Activated naive CD4-positive, alpha-beta T cell treated with anti-CD3 and anti-CD28 coated beads, Interleukin-2, amount 50 U/mL, for 72 hours (primary cell): Measurements from ENCODE around the gene GRAMD2A. TPM values are rescaled to one million over a fixed set of nuclear protein-coding genes. Genes with fewer than 3 reads are reported as not detected.

Experiments
- ATAC-seq, 2 donors: fragments of 150-1000 bp; cut with Tn5 transposase; 2 replicates each; pipeline ENCODE4 v1.10.0; 2021; ENCODE audit warnings: mild to moderate bottlenecking in 2 of 2, moderate library complexity in 2 of 2
- DNase-seq, 2 donors: peaks; one replicate each; pipeline ENCODE4 v3.0.0; 2021 to 2022; ENCODE audit warnings: low spot score in 2 of 2
- H3K27ac Mint-ChIP-seq, 2 donors: one replicate each; pipeline ENCODE4 v1.8.0; 2022; ENCODE audit warnings: mild to moderate bottlenecking in 2 of 2, mixed read lengths in 2 of 2
- H3K36me3 Mint-ChIP-seq, 2 donors: one replicate each; pipeline ENCODE4 v1.8.0; 2022; ENCODE audit warnings: mixed read lengths in 2 of 2
- H3K9me3 Mint-ChIP-seq, 2 donors: one replicate each; pipeline ENCODE4 v1.8.0; 2022; ENCODE audit warnings: mixed read lengths in 2 of 2
- total RNA-seq, 2 donors: library from RNA; stranded (reverse); gene quantifications; one replicate each; pipeline ENCODE4 v1.2.3, GENCODE V29; 2022

Gene GRAMD2A
- total RNA-seq, 2 donors from 2014 or later: not detected

DNA sequence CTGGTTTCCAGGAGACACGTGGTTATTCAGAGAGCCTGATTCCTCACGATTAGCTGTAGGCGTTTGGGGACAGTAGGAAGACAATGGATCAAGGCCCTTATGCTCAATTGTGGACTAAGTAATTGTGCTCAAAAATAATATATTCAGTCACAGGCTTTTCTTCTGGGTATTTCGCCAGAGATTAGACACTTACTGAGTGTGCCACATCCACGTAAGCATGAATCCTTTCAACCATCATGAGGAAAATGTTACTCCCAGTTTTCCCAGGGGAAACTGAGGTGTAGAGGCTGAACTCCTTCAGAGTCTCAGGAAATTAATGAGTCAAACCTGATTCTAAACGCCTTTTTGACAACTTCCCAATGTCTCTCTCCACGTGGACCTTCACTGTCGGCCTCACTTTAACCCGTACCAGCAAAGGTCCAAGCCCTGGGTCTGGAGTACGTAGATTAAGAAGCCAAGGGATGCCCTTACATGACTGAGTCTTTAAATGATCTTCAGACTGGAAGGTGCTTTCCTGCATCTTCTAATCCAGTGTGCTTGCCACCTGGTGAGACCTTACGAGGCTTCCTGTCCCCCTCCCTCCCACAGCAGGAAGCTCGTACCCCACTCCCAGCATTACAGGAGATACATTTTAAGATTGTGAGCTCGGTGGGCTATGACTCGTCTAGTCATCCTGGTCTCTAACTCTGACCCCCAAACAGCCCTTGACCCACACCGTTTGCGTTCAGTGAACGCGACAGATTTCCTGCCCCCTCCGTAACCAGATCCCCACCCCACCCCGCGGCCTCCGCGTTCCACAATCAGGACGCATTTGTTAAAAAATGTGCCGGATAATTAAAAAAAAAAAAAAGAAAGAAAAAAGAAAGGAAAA lies 31.7 kb upstream of the GRAMD2A start:
- DNase-seq (peak in 1 of 2 donors; percentile 33), ATAC-seq (no peak)
- Mint-ChIP-seq H3K27ac (peak overlapping the region; percentile 91 to 100), H3K9me3 (no peaks in the 10 kb centered on the region), H3K36me3 (peaks cover 38 to 59% of the 10 kb centered on the region in 2 donors)

- Mint-ChIP-seq H3K27ac (peak overlapping the region; percentile 91 to 100), H3K36me3 (peaks cover 49 to 75% of the 10 kb centered on the region in 2 donors), H3K9me3 (no peaks in the 10 kb centered on the region)
- ATAC-seq (no peak), DNase-seq (no peak)
Observed at GRCh38 chr15:72227720-72228119, 30.1 kb upstream of the GRAMD2A start.

DNA sequence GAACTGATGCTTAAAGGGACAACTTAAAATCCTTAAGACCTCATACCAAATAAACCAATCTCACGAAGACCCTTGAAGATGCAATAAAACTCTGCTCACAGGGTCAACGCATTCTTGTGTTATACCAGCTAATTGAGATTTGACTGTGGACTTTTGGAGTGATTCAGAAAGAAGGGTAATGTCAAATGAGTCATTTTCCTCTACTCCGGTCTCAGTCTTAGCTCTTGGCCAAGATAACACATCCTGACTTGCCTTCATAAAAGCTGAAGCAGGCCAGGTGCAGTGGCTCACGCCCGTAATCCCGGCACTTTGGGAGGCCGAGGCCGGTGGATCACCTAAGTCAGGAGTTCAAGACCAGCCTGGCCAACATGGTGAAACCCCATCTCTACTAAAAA lies 29.6 kb upstream of the GRAMD2A start:
- DNase-seq (peak; percentile 64 to 81), ATAC-seq (peak; percentile 39)
- Mint-ChIP-seq H3K9me3 (no peaks in the 10 kb centered on the region), H3K36me3 (peaks cover 53 to 80% of the 10 kb centered on the region in 2 donors), H3K27ac (peak overlapping the region; percentile 91 to 100)

GRCh38 chr15:72223278-72223677 lies 25.7 kb upstream of the GRAMD2A start:
- ATAC-seq (no peak), DNase-seq (no peak)
- H3K27ac Mint-ChIP-seq: peak overlapping the region; percentile 73 to 81
- peaks cover 50 to 91% of the 10 kb centered on the region in 2 donors for H3K36me3 Mint-ChIP-seq
- no peaks in the 10 kb centered on the region for H3K9me3 Mint-ChIP-seq

DNA sequence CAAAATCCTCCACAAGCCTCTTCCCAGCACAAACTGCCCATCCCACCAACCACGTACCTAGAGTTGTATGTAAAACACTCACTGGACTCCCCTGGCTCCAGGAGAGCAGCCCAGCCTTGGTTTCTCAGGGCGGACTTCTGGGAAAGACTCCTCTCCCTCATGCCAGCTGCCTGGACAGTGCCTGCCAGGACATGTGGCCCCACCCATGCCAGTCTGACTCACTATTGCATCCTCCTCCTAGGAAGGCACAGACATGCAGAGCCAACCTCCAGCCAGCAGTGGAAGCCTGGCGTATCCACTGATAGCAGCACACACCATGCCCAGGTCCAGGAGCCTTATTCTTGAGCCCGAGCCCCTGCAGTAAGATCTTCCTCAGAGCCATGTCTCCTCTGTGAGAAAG lies 24.8 kb upstream of the GRAMD2A start:
- peaks cover 47 to 89% of the 10 kb centered on the region in 2 donors for H3K36me3 Mint-ChIP-seq
- DNase-seq (no peak), ATAC-seq (no peak)
- H3K9me3 Mint-ChIP-seq: no peaks in the 10 kb centered on the region
- H3K27ac Mint-ChIP-seq: peak overlapping the region; percentile 73 to 81

- DNase-seq (no peak), ATAC-seq (no peak)
- Mint-ChIP-seq H3K27ac (peak overlapping the region; percentile 20 to 84), H3K9me3 (no peaks in the 10 kb centered on the region), H3K36me3 (peaks cover 48 to 79% of the 10 kb centered on the region in 2 donors)
Observed at GRCh38 chr15:72220687-72221086, 23.1 kb upstream of the GRAMD2A start.

- DNase-seq: no peak
- Mint-ChIP-seq H3K9me3 (no peaks in the 10 kb centered on the region), H3K36me3 (peaks cover 28 to 68% of the 10 kb centered on the region in 2 donors), H3K27ac (peak overlapping the region; percentile 18 to 57)
- no peak for ATAC-seq
Observed at GRCh38 chr15:72217216-72217615, 19.6 kb upstream of the GRAMD2A start.

DNA sequence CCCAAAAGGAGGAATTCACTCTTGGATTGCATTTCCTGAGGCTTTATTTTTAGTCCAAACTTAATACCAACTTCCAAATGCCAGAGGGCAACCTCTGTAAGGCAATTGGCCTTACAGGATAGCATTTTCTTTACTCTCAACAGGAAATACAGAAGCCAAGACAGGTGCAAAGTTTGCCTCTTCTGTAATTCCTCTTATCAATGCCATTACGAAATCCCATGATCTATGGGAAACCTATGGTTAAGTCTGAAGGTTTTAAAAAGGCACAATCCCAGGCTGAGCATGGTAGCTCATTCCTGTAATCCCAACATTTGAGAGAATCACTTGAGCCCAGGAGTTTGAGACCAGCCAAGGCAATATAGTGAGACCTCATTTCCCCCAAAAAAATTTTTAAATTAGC lies 18.5 kb upstream of the GRAMD2A start:
- no peak for DNase-seq
- ATAC-seq: no peak
- H3K36me3 Mint-ChIP-seq: peaks cover 33 to 63% of the 10 kb centered on the region in 2 donors
- no peak overlapping the region for H3K27ac Mint-ChIP-seq
- no peaks in the 10 kb centered on the region for H3K9me3 Mint-ChIP-seq

GRCh38 chr15:72207558-72208085 lies 10.0 kb upstream of the GRAMD2A start:
- Mint-ChIP-seq H3K27ac (peak overlapping the region in 1 of 2 donors; percentile 62), H3K36me3 (peaks cover 72 to 80% of the 10 kb centered on the region in 2 donors), H3K9me3 (no peaks in the 10 kb centered on the region)
- no peak for DNase-seq
- no peak for ATAC-seq

- DNase-seq: no peak
- no peak for ATAC-seq
- Mint-ChIP-seq H3K27ac (peak overlapping the region; percentile 62 to 87), H3K9me3 (no peaks in the 10 kb centered on the region), H3K36me3 (peaks cover 70 to 78% of the 10 kb centered on the region in 2 donors)
Observed at GRCh38 chr15:72206677-72207000, 9.1 kb upstream of the GRAMD2A start.

- H3K27ac Mint-ChIP-seq: peak overlapping the region; percentile 62 to 88
- peak in 1 of 2 donors; percentile 10 for ATAC-seq
Observed at GRCh38 chr15:72205896-72206676, 8.5 kb upstream of the GRAMD2A start.

DNA sequence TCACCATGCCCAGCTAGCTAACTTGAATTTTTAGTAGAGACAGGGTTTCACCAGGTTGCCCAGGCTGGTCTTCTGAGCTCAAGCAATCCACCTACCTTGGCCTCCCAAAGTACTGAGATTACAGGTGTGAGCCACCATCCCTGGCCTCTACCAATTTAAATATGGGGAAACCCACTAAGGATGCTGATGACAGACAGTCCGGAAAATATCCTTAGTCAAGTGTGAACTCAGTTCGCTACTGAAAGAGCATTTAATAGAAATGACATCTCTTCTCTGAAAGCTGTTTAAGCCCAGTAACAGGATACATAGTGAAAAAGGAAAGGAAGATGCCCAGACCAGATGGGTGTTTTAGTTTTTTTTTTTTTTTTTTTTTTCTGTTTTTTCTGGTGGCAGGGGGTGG lies 7.7 kb upstream of the GRAMD2A start:
- peak in 1 of 2 donors; percentile 64 for ATAC-seq
- Mint-ChIP-seq H3K9me3 (no peaks in the 10 kb centered on the region), H3K36me3 (peaks cover 68 to 72% of the 10 kb centered on the region in 2 donors), H3K27ac (peak overlapping the region; percentile 62 to 88)
- no peak for DNase-seq

More at GRCh38 chr15:72205896-72206676, 8.5 kb upstream of the GRAMD2A start:
- no peak for DNase-seq
- no peaks in the 10 kb centered on the region for H3K9me3 Mint-ChIP-seq
- H3K36me3 Mint-ChIP-seq: peaks cover 70 to 73% of the 10 kb centered on the region in 2 donors

DNA sequence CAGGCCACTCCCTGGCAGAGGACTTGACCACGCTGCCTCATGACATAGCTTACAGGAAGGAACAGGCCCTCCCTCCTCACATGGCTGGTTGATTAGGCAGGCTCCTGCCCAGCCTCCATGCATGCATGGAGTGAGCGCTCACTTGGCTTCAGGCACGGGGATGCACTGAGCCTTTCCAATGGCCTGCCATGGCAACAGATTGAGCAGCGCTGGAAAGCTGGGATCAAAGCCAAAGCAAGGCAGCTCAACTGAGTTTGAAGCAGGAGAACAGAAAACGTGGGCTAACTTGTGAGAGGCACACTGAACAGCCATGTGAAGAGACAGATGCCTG lies 5.9 kb upstream of the GRAMD2A start:
- ATAC-seq: no peak
- Mint-ChIP-seq H3K36me3 (peaks cover 59 to 63% of the 10 kb centered on the region in 2 donors), H3K9me3 (no peaks in the 10 kb centered on the region), H3K27ac (peak overlapping the region; percentile 74 to 85)
- no peak for DNase-seq

GRCh38 chr15:72202801-72203506 lies 5.4 kb upstream of the GRAMD2A start:
- peak overlapping the region in 1 of 2 donors; percentile 85 for H3K27ac Mint-ChIP-seq
- H3K9me3 Mint-ChIP-seq: no peaks in the 10 kb centered on the region
- ATAC-seq (no peak), DNase-seq (no peak)
- peaks cover 58 to 59% of the 10 kb centered on the region in 2 donors for H3K36me3 Mint-ChIP-seq

DNA sequence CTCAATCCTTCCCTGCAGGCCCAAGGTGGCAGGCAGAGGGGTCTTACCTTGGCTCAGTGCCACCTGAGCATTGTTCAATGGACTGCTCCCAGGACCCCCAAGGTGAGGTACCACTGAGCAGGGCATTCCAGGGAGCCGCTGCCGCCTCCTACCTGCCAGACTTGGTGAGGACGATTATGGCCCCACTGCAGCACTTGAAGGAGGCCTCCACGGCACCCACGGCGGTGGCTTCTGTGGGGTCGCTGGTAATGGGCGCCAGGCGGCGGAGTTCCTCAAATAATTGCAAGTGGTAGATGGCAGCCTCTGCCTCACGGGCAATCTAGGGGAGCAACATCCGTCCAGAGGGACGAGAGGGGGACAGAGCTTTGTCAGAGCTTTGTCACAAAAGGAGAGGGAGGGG lies 4.7 kb upstream of the GRAMD2A start:
- H3K9me3 Mint-ChIP-seq: no peaks in the 10 kb centered on the region
- DNase-seq (no peak), ATAC-seq (no peak)
- peak overlapping the region; percentile 50 to 85 for H3K27ac Mint-ChIP-seq
- peaks cover 55 to 59% of the 10 kb centered on the region in 2 donors for H3K36me3 Mint-ChIP-seq

- DNase-seq (no peak), ATAC-seq (no peak)
- H3K9me3 Mint-ChIP-seq: no peaks in the 10 kb centered on the region
- peaks cover 47 to 51% of the 10 kb centered on the region in 2 donors for H3K36me3 Mint-ChIP-seq
- H3K27ac Mint-ChIP-seq: no peak overlapping the region
Observed at GRCh38 chr15:72201391-72201921, 3.9 kb upstream of the GRAMD2A start.
